GM12891 (cell line): ENCODE data around the gene EIF4B. TPM values are rescaled to one million over a fixed set of nuclear protein-coding genes. Genes with fewer than 3 reads are reported as not detected.

Experiments
- DNase-seq: peaks from one replicate; pipeline ENCODE4 v3.0.0; 2011; ENCODE audit warnings: low spot score; ENCODE audit not compliant: insufficient read length
- FAIRE-seq: peaks from 2 replicates; lab custom pipeline; 2011; peaks lifted over from hg19 to GRCh38; lab: Jason Lieb, UNC
- PAX5 ChIP-seq: IDR thresholded peaks from 2 replicates; pipeline ENCODE4 v1.6.1; 2011; ENCODE audit warnings: low read length, moderate library complexity, mild to moderate bottlenecking; ENCODE audit not compliant: insufficient read depth, severe bottlenecking
- POLR2A ChIP-seq: IDR thresholded peaks from 2 replicates; pipeline ENCODE4 v1.6.1; 2011; ENCODE audit warnings: low read depth, low read length, control low read depth
- POLR2AphosphoS5 ChIP-seq: IDR thresholded peaks from 2 replicates; pipeline ENCODE4 v1.6.1; 2011; ENCODE audit warnings: low read depth, low read length, control low read depth
- POU2F2 ChIP-seq: IDR thresholded peaks from 2 replicates; pipeline ENCODE4 v1.6.1; 2011; ENCODE audit warnings: low read depth, mild to moderate bottlenecking, control low read depth, low read length, moderate library complexity
- SPI1 ChIP-seq: IDR thresholded peaks from 2 replicates; pipeline ENCODE4 v1.6.1; 2011; ENCODE audit warnings: low read depth, low read length, control low read depth
- TAF1 ChIP-seq: IDR thresholded peaks from 2 replicates; pipeline ENCODE4 v1.6.1; 2011; ENCODE audit warnings: low read depth, low read length, control low read depth
- polyA plus RNA-seq: library from polyadenylated mRNA; unstranded; fragments of >200 nt; gene quantifications from one replicate; pipeline ENCODE4 v1.2.1, GENCODE V29; 2012; ENCODE audit warnings: low read depth, missing spikeins, inconsistent platforms; ENCODE audit not compliant: missing spikeins

The EIF4B gene, protein sequence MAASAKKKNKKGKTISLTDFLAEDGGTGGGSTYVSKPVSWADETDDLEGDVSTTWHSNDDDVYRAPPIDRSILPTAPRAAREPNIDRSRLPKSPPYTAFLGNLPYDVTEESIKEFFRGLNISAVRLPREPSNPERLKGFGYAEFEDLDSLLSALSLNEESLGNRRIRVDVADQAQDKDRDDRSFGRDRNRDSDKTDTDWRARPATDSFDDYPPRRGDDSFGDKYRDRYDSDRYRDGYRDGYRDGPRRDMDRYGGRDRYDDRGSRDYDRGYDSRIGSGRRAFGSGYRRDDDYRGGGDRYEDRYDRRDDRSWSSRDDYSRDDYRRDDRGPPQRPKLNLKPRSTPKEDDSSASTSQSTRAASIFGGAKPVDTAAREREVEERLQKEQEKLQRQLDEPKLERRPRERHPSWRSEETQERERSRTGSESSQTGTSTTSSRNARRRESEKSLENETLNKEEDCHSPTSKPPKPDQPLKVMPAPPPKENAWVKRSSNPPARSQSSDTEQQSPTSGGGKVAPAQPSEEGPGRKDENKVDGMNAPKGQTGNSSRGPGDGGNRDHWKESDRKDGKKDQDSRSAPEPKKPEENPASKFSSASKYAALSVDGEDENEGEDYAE
- 328 TPM for polyA plus RNA-seq

DNA sequence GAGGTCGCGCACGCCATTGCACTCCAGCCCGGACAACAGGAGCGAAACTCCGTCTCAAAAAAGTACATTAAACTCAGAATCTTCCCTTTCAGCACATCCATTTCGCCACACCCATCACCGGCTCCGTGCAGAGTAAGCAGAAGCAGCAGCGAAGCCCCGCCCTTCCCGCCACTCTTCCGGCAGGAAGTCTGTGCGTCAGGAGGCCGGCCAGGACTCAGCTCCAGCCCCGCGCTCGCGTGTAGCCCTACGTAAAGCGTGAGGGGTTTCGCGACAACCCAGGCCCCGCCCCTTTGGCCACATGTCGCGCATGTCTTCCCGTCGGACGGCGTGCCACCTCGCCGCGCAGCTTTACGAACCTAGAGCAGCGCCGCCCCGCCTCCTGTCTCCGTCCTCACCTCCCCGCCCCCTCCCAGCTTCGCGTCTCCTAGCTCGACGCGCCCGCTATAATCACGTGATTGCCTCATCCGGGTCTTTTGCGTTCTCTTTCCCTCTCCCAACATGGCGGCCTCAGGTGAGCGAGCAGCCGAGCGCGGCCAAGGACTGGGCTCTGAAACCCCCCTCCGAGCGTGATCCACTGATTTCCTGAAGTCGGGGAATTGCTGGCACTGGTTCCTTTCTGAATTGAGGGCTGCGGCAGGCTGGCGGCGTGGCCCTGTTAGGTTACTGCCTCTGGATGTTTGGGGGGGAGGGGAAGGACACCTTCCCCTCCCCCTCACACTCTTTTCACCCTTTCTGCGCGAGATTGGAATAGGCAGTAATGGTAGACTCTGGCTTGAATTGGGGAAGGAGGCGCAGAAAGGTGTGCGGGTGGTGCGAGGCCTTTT lies at the start of gene EIF4B:
TSS of gene EIF4B (plus strand) at position 471 of the 824 bp plus-strand sequence. CDS start at position 499, 28 bp downstream.
- TF ChIP-seq POLR2A (peak; percentile 55; the same call in 1 of the 2 replicates), SPI1 (peak; percentile 50), POU2F2 (peak; percentile 12; the same call in 1 of the 2 replicates), POLR2AphosphoS5 (no peak; the same call in none of the 2 replicates), TAF1 (peak; percentile 84)
- DNase-seq (peak; percentile 94), FAIRE-seq (peak; percentile 97)

DNA sequence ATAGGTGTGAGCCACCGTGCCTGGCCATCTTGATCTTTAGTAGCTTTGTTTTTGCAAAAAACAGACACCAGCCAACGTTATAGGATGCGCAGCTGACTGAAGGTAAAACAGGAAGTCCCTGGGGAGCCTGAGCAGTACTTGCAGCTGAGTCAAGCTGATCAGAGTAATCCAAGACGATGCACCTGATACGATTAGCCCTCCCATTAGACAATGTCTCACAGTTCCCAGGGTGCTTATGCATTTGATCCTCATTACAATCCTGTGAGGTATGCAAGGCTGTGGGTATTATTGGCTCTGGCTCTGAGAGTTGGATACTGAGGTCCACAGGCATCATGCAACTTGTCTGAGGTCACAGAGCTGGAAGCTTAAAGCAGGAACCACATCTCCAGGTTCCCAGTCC lies 49.3 kb upstream of the EIF4B start:
- peak; percentile 65 for TF ChIP-seq SPI1
- no peak for TF ChIP-seq PAX5
- DNase-seq (no peak), FAIRE-seq (no peak)

DNA sequence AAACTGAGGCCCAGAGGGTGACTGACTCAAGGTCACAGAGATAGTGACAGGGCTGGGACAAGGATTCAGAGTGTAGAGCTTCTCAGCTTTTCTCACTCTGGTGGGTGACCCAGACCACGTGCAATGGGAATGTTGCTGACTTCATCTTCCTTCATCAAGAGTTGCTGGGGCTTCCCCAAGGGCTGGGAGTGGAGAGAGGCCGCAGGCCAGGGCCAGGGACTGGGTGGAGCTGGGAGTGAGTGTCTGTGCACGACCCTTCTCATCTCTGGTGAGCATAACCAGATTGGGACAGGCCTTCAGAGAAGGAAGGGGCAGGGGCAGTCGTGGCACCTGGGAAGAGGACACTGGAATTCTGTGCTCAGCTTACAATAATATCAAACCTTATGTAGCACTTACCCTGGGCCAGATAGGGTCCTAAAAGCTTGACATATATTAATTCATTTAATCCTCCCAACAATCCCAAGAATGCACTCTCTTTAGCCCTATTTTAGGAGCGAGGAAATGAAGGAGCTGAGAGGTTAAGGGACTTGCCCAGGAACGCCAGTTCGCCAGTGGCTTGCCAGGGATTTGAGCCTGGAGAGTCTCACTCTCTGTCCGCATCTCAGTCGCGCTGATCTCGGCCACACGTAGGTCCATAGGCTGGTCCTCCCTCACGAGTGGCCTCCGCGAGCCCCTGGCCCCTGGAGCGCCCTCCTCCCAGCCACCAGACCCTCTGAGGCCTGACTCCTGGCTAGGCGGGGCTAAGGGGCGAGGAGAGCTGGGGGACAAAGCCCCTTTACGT lies 41.5 kb upstream of the EIF4B start:
- DNase-seq (no peak), FAIRE-seq (no peak)
- TF ChIP-seq PAX5 (no peak), TAF1 (no peak), SPI1 (no peak), POU2F2 (no peak), POLR2A (no peak), POLR2AphosphoS5 (no peak)

DNA sequence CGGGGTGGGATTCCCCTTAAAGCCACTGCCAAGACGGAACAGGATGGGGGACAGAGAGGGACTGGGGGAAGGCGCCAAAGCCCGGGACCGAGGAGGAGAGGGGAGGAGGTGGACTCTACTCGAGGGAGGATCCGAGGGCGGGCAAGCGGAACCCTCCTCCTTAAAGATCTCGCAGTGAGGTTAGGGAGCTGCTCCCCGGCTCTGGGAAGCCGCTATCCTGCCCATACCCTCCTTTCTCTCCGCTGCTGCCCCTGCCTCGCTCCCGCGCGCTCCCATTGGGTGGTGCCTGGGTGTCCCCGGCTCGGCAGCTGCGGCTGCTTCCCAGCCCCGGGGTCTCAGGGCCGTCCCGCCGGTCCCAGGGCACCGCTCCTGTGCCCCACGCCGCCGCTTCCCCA lies 40.9 kb upstream of the EIF4B start:
- TF ChIP-seq PAX5 (peak; percentile 8), POU2F2 (no peak)
- DNase-seq: no peak
- FAIRE-seq: no peak

DNA sequence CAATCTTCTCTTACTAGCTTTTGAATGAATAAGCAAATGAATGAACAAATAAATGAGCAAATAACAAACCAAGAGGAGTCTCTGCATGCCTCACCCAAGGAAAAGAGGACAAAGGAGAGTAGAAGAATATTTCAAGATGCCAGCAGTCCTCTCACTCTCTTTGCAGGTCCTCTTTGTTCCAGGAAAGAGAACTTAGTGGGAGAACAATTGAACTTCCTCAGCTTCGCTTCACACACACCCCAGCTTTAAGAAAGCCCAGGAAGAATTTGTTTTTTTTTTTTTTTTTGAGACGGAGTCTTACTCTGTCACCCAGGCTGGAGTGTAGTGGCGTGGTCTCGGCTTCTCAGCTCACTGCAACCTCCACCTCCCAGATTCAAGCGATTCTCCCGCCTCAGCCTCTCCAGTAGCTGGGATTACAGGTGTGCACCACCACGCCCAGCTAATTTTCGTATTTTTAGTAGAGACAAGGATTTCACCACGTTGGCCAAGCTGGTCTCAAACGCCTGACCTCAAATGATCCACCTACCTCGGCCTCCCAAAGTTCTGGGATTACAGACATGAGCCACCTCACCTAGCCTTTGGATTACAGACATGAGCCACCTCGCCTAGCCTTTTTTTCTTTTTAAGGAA lies 37.0 kb upstream of the EIF4B start:
- FAIRE-seq: no peak

DNA sequence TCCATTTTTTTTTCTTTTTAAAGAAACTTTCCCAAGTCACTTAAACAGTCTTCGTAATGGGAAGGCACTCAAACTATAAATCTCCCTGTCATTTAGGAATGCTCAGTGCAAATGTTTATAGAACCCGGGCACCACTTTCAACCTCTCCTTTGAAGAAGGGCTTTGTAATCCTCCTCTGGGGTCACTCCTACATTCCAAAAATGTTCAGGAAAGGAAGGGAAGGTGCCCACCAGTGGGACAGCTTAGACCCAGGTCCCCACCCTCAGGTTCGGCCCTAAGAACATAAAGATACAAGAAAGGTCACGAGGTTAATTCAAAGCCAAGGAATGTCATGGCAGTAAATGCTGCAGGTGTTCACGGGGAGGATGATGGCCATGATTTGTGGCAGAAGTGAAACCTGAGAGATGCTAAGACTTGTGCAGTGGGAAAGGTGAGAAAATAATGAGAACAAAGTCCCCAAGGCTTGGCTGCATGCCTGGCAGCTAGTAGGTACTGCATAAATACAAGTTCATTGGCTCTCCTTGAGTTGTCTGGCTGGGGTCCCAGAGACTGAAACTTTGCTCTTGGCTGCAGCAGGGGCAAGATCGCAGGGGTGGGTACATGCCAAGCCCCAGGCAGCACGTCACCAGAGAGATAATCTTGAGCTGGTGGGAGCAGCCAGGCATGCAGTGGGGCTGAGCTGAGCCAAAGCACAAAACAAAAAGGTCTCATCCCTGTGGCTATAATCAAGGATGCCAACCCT lies 36.3 kb upstream of the EIF4B start:
- TF ChIP-seq SPI1 (no peak), POLR2A (no peak), POU2F2 (no peak)
- FAIRE-seq: no peak
- DNase-seq: no peak

More for the DNA sequence above, 37.0 kb upstream of the EIF4B start:
- TF ChIP-seq POLR2AphosphoS5 (no peak), POU2F2 (no peak), PAX5 (no peak), TAF1 (no peak), SPI1 (no peak), POLR2A (no peak)
- no peak for DNase-seq

DNA sequence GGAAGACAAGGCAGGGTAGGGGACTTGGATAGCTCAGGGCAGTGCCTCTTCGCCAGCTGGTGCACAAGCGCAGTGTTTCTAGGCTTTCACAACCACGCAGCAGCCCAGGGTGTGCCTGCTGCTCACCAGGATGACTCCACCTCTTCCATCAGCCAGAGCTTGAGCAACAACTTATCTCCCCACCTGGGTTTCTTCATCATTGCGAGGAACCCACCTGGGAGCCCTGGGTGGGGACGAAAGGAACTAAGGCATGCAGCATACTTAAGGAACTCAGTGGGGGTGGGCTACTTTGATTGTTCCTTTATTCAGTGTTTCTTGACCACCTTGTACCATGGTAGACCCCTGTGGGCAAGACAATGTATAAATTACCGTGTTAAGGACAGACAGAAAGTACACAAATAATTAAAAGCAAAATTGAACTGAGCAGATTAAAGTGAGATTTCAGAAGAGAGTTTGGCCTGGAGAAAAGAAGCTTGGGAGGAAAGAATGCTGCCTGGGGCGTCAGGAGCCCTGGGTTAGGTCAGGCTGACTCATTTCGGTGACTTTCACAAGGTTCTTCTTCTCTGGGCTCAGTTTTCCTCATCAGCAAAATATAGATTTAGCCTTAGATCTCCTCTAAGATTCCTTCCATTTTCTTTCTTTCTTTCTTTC lies 34.5 kb upstream of the EIF4B start:
- no peak for TF ChIP-seq POLR2AphosphoS5
- TF ChIP-seq SPI1: no peak
- no peak for TF ChIP-seq POU2F2
- TF ChIP-seq PAX5: no peak
- TF ChIP-seq TAF1: no peak
- TF ChIP-seq POLR2A: no peak
- DNase-seq (no peak), FAIRE-seq (no peak)

DNA sequence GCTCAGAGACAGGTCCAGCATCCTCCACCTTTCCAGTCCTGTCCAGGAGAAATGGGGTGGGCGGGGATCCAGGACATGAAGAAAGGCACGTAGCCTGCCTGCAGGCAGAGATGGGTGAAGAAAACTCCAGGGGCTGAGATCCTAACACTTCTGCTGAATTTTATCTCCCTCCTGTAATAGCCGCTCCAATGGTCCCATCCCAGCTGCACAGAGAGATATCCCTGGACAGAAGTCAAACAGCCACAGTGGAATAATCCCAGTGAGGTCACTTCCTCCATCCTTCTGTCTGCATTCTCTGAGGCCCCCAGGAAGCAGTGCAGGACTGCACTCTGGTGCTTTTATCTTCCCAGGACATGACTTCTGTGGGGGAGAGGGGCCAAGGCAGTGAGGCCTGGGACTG lies 31.1 kb upstream of the EIF4B start:
- no peak for DNase-seq
- no peak for FAIRE-seq
- TF ChIP-seq POLR2AphosphoS5 (no peak), TAF1 (no peak), POLR2A (no peak), PAX5 (no peak), POU2F2 (no peak), SPI1 (no peak)
